ENCODE data around the gene MCEE. TPM values are rescaled to one million over a fixed set of nuclear protein-coding genes. Genes with fewer than 3 reads are reported as not detected.
"Not testable (repeated sequence)": the region's sequence is repeated elsewhere in the genome, so short reads cannot be mapped to it uniquely, and the experiment has no call there.

Gene MCEE
- total and polyA plus RNA-seq, 2 of the 4 experiments (the other 2 are of a cell fraction), result 11.1 to 15.0 TPM

GRCh38 chr2:71089475-71089874 is 40.6 kb downstream of the MCEE start:
- H3K36me3 ChIP-seq (ENCODE audit: control insufficient read depth, insufficient read depth, low read length); DNase-seq; H3K4ac ChIP-seq (ENCODE audit: low read depth, low read length); H3K14ac ChIP-seq (replicated peaks; ENCODE audit: low read depth, low read length); H3K79me1 ChIP-seq (ENCODE audit: low read depth in 1 of 2, low read length in 2 of 2); H3K18ac ChIP-seq (ENCODE audit: low read depth, low read length); H2AK5ac ChIP-seq (ENCODE audit: low read depth, low read length); H4K20me1 ChIP-seq (ENCODE audit: insufficient read depth, low read length); H2BK20ac ChIP-seq (ENCODE audit: low read depth, low read length); H3K4me1 ChIP-seq (ENCODE audit: control insufficient read depth, insufficient read depth, low read length); ATAC-seq (ENCODE audit: low read depth); POLR2A ChIA-PET (ENCODE audit: unreplicated experiment); H2AFZ ChIP-seq (replicated peaks; ENCODE audit: low read length, poor library complexity); H2AK9ac ChIP-seq (replicated peaks; ENCODE audit: low read depth, low read length, poor library complexity); H3K9me1 ChIP-seq (ENCODE audit: insufficient read depth, low read length); dilution Hi-C loops (cut with HindIII; ENCODE audit: low sequenced_read_pairs, unreplicated experiment); intact Hi-C loops (cut with micrococcal nuclease); H2BK15ac ChIP-seq (ENCODE audit: low read depth, low read length); H3K23ac ChIP-seq (ENCODE audit: low read depth, low read length); H4K8ac ChIP-seq (ENCODE audit: low read depth in 2 of 2, low read length in 2 of 2); CTCF ChIA-PET; H3K56ac ChIP-seq (ENCODE audit: extremely low read depth, insufficient read depth, low read length); H2BK5ac ChIP-seq (ENCODE audit: low read depth, low read length, poor library complexity, severe bottlenecking); in situ Hi-C loops (cut with MboI; ENCODE audit: low sequenced_read_pairs); H4K91ac ChIP-seq (ENCODE audit: insufficient read depth, low read depth, low read length); H3K9me3 ChIP-seq (ENCODE audit: control insufficient read depth, insufficient read depth, low read length); H3K9ac ChIP-seq (ENCODE audit: low read depth, low read length); H3K27me3 ChIP-seq (ENCODE audit: control insufficient read depth, insufficient read depth, low read length); BruUV-seq (replicated peaks); H3K27ac ChIP-seq (ENCODE audit: insufficient read depth, low read length); H3K4me3 ChIP-seq (ENCODE audit: insufficient read depth, low read depth, low read length); H3K4me2 ChIP-seq (ENCODE audit: low read depth, low read length); H2BK120ac ChIP-seq (ENCODE audit: low read depth, low read length); H4K5ac ChIP-seq (ENCODE audit: low read depth, low read length): not testable (repeated sequence)
- WGBS, 2 experiments (ENCODE audit: extremely low coverage in 2 of 2, insufficient read length in 1 of 2), result 60% methylated on average over 5 of the region's 14 CpGs; no CpG with 5 or more reads in 1 of the 2 experiments

- H2AK5ac ChIP-seq (ENCODE audit: low read depth, low read length); DNase-seq; H4K8ac ChIP-seq (ENCODE audit: low read depth in 2 of 2, low read length in 2 of 2); ATAC-seq (ENCODE audit: low read depth); H3K27ac ChIP-seq (ENCODE audit: insufficient read depth, low read length); H3K14ac ChIP-seq (replicated peaks; ENCODE audit: low read depth, low read length); H3K27me3 ChIP-seq (ENCODE audit: control insufficient read depth, insufficient read depth, low read length); H3K23ac ChIP-seq (ENCODE audit: low read depth, low read length); H3K56ac ChIP-seq (ENCODE audit: extremely low read depth, insufficient read depth, low read length); H3K79me1 ChIP-seq (ENCODE audit: low read depth in 1 of 2, low read length in 2 of 2); H4K20me1 ChIP-seq (ENCODE audit: insufficient read depth, low read length); H3K9ac ChIP-seq (ENCODE audit: low read depth, low read length); H3K4me3 ChIP-seq (ENCODE audit: insufficient read depth, low read depth, low read length); BruUV-seq (replicated peaks); H4K5ac ChIP-seq (ENCODE audit: low read depth, low read length); H2AFZ ChIP-seq (replicated peaks; ENCODE audit: low read length, poor library complexity); H2BK20ac ChIP-seq (ENCODE audit: low read depth, low read length); H2BK5ac ChIP-seq (ENCODE audit: low read depth, low read length, poor library complexity, severe bottlenecking); H2BK120ac ChIP-seq (ENCODE audit: low read depth, low read length); H3K4ac ChIP-seq (ENCODE audit: low read depth, low read length); H3K9me1 ChIP-seq (ENCODE audit: insufficient read depth, low read length); H3K4me1 ChIP-seq (ENCODE audit: control insufficient read depth, insufficient read depth, low read length); H3K9me3 ChIP-seq (ENCODE audit: control insufficient read depth, insufficient read depth, low read length); POLR2A ChIA-PET (ENCODE audit: unreplicated experiment); H2AK9ac ChIP-seq (replicated peaks; ENCODE audit: low read depth, low read length, poor library complexity); in situ Hi-C loops (cut with MboI; ENCODE audit: low sequenced_read_pairs); CTCF ChIA-PET; intact Hi-C loops (cut with micrococcal nuclease); H2BK15ac ChIP-seq (ENCODE audit: low read depth, low read length); H3K36me3 ChIP-seq (ENCODE audit: control insufficient read depth, insufficient read depth, low read length); dilution Hi-C loops (cut with HindIII; ENCODE audit: low sequenced_read_pairs, unreplicated experiment); H3K4me2 ChIP-seq (ENCODE audit: low read depth, low read length); H3K18ac ChIP-seq (ENCODE audit: low read depth, low read length); H4K91ac ChIP-seq (ENCODE audit: insufficient read depth, low read depth, low read length): not testable (repeated sequence)
- WGBS, 2 experiments (ENCODE audit: extremely low coverage in 2 of 2, insufficient read length in 1 of 2), result no CpG with 5 or more reads among the region's 9 CpGs
Observed at GRCh38 chr2:71085325-71086003, 44.6 kb downstream of the MCEE start.

All from IMR-90 (cell line).